ENCODE results near the gene UGT2A3.

Gene UGT2A3

DNA sequence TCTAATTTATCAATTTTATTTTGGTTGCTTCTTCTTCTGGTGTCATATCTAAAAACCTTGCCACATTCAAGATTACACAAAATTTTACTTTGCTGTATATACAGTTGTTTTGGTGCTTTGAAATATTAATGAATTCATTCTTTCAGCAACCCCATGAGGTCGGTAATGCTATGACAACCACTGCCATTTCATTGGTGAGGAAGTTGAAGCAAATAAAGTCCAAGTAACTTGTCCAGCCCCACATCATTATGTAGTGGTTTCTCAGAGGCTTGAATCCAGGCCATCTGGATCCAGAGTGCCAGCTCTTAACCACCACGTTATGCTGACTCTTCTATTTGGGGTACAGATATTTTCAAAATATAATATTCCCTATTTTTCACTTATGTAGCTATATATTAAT, 42.2 kb downstream of the UGT2A3 start:
- no peak for DNase-seq

DNA sequence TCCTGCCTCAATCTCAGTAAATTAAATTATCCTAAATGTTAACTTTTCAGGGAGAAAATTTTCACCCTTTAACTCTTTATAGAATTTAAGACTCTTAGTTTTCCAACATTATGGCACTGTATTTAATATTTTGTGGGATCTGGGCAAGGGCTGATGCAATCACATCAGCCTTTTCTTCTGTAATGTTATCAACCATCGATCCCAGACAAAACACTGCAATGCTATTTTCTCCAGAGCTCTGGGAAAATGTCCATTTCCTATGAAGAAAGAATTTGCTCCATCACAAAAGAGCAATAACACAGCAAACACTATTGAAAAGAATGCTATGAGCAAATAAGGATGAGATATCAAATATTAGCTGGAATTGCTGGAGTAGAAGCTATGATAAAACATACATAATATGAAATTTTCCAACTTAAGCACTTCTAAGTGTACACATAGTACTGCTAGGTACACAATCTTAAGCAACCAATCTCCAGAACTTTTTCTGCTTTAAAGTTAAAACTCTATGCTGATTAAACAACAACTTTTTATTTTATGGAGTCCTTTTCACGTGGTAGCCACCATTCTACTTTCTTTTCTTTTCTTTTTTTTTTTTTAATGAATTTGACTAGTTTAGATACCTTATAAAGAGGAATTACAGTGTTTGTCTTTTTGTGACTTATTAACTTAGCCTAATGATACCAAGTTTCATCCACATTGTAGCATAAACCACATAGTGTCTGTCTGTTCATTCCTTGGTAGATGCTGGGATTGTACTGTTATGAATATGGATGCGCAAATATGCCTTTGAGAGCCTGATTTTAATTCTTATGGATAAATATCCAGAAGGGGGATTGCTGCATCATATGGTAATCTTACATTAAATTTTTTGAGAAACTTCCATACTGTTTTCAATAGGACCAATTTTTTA, 43.6 kb downstream of the UGT2A3 start:
- DNase-seq, result no peak

DNA sequence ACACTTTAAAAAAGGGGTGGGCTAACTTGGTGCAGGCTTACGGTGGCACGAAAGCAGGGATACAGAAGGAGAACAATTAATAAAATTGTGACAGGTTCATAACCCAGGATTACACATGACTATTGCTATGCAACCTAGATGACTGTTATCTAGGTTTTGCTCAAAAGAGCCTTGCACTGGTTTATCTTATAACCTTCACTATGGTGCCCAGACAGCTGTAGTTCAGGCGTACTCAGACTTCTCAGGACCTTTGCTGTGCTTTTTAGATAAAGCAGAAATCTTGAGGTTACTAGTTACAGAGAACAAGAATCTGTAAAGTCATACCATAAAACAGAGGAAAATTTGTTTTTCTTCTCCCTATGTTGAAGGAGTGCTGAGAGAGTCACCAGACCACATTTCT, 44.4 kb downstream of the UGT2A3 start:
- DNase-seq, result no peak

DNA sequence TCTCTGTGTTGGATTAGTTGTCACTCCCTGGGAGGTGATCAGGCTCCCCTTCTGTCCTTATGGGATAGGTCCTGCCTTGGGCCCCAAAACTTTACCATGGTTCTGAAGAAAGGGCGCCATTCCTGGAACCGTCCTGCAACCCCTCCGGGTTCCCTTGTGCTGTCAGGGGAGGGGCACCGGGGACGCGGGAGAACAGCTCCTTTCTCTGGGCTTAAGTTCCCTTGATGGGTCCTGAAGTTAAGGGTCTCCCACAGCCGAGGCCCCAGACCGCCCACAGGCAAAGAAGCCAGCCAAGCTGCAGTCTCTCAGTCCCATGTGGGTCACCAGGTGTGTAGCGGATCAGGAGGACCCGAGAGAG, 44.8 kb downstream of the UGT2A3 start:
- DNase-seq, result no peak

DNA sequence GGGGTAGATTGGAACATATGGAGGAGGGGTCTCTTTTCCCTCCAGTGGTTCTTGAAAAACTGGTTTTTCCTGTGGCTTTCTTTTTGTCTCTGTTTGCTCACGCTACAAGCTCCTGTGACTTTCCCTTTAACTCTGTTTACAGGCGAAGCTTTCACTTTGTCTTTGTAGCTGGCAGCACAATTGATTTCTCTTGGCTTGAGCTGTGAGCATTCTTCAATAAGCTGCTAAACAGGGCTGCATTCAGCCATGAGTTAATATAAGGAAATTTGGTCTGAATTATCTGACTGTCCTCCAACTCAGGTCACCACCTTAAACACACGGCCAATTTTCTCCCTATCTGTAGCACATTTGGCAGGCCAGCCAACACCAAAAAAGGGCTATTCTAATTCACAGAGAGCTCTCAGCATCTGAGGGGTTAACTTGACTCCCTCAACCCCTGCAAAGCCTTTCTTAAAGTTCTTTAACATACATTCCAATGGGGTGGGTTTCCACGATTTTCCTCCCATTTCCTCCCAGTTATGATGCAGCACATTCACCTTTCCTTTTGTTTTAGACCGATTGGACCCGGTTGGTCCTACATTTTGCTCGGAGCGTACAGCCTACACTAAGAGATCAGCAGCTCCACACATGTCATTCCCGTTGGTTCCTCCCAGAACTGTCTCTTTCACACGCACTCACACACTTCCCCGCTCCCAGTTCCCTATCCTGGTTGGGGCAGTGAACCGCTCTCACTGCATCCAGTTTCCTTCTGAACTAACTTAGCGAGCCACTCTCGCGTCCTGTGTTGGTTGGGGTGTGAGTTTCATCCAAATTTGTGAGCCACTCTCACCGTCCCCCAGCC, 45.4 kb downstream of the UGT2A3 start:
- DNase-seq, result no peak

DNA sequence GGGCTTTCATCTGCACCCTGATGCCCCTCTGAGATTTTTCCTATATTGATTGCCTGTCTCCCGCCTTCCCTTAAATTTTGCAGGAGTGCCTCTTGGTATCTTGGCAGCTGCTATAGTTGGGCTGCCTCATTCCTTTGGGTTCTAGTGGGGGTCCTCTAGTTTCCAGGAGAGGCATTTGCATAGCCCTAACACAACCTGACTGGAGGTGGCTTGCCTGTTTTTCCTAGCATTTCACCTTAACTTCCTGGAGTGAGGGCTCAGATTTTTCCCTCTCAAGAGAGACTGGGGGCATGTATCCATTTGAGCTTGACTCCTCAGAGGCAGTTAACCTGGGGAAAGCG, 46.0 kb downstream of the UGT2A3 start:
- DNase-seq, result no peak

DNA sequence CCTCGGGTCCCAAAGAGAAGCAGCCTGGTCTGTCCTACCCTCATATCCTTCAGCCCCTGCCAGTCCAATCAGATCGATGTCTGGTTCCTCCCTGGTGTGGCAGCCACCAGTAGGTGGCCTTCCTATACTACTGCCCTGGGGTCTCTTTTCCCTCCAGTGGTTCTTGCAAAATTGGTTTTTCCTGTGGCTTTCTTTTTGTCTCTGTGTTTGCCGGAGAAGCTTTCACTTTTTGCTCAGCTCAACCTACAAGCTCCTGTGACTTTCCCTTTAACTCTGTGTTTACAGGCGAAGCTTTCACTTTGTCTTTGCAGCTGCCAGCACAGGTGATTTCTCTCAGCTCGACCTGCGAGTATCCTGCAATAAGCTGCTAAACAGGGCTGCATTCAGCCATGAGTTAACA, 46.8 kb downstream of the UGT2A3 start:
- DNase-seq, result no peak

DNA sequence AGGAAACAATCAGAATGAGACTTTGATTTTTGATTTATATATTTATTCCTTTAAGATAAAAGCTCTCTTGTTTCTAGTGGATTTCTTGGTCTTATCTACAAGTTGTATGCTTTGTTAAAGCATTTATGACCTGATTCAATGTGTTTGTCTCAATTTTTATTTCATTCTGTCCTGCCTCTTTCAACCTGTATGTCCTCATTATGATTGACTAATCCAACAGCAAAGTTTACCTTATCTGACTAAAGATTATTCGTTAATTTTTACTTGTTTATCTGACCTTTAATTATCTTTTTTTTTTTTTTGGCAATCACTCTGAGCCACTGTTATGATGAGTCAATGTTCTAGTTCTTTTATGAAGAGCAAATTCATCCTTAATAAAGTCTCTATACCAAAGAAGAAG, 54.9 kb downstream of the UGT2A3 start:
- DNase-seq, result no peak

DNA sequence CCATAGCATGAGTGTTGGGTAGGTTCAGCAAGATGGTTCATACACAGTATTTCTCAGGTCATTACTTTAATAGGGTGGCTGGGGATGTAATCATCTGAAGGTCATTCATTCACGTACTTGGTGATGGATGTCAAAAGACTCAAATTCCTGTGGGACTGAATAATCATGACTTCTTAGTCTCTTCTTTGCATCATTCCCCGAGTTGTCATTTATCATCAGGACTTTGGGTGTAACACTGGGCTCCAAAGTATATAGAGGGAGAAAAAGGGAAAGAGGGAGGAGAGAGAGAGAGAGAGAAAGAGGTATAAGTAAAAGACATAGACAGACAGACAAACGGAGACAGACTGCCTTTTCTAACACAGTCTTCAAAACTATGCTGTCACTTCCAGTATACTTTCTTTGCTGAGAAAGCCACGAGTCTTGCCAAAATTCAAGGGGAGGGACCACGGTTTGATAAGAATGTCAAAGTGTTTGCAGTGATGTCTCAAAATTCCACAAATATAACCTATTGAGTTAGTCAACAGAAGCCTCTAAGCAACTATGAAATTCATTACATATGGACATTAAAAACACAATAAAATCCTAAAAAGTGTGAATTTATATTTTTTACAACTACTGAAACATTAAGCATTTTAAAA, 55.9 kb downstream of the UGT2A3 start:
- DNase-seq, result no peak

DNA sequence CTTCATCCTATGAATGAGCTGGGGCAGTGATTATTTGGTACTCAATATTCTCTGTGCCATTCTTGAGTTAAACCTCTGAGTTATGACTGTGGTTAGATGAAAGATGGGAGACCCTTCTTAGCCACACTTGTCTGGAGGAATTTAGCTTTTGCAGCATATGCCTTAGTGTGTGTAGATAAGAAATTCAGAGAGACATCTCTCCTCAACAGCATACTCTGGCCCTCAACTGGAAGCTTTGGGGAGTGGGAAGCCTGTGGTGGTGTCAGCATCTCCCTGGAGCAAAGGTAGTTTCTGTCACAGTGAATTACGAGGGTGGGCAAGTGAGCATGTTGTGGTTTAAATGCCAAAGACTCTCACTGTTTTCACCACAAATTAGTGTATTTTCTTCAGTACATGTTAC, 58.7 kb downstream of the UGT2A3 start:
- DNase-seq, result no peak

DNA sequence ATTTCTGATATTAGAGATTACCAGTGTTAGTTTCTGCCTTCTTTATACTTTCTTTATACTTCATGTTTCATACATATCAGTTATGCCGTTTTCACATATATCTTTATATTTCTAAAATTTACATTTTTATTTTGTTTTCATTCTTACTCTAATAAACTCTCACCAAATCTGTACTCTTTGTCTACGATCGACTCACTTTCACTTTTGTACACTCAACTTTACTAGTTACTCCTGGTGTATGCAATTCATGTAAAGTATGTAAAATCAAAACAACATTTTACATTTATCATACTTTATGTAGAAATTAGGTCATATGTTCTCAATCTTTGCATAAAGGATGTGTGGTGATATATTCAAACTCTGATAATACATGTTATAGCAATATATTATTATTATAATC, 59.9 kb downstream of the UGT2A3 start:
- DNase-seq, result no peak

DNA sequence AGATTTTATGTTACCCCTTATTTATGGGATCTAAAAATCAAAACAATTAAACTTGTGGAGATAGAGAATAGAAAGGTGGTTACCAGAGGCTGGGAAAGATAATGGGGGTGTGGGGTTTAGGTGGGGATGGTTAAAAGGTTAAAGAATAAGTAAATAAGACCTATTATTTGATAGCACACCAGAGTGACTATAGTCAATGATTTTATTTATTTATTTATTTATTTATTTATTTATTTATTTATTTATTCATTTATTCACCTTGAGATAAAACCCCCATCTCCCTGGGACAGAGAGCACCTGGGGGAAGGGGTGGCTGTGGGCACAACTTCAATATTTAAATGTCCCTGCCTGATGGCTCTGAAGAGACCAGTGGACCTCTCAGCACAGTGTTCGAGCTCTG, 66.1 kb downstream of the UGT2A3 start:
- DNase-seq, result no peak

DNA sequence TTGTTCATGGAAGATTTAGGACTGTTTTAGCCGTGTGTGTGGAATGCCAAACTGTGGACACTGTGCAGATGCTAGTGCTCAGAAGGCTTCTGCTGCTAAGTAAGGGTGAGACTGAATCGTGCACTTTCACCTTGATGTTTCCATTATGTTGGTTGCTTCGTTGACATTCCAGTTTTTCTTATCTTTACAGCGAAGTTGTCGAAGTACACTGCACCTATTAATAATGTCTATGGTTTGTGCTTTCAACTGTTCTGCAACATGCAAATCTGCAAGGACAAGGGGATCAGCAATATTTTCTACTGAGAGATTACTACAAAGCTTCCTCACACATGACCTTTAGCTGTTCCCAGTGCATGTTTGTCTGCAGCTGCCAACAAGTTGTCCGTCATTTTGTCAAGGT, 67.7 kb downstream of the UGT2A3 start:
- no peak for DNase-seq

Data from stimulated activated naive CD4-positive, alpha-beta T cell (primary cell).